ENCODE measurements around the gene GTF2F2.
"Not testable (repeated sequence)": the region's sequence is repeated elsewhere in the genome, so short reads cannot be mapped to it uniquely, and the experiment has no call there.

Gene GTF2F2

DNA sequence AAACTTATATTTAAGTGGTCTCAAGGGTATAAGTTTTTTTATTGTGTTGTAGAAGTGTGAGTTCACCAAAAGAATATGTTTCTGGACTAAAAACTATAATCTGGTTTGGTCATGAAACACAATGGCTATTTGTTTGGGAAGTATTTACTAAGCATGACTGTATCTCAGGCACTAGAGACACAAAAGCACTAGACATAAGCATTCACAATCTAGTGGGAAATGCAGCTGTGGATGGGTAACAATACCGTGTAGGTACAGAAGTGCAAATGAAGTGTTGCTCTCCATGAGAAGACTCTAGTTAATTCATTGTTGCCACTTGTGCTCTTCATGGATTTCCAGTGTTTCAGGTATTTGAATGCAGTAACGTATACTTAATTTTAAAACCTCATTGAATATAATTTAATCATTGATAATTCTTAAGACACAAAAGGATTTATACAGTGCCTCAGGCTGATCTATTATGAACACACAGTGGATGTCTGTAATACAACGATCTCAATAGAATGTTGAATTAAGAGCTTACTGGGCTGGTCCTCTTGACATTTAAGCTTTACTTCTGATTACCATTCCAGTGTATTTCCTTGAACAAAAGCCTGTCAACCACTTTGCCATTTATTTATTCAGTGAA lies 169.7 kb downstream of the GTF2F2 start:
- H3K4me3 ChIP-seq (ENCODE audit: low read depth, low read length), result no peak overlapping the region

DNA sequence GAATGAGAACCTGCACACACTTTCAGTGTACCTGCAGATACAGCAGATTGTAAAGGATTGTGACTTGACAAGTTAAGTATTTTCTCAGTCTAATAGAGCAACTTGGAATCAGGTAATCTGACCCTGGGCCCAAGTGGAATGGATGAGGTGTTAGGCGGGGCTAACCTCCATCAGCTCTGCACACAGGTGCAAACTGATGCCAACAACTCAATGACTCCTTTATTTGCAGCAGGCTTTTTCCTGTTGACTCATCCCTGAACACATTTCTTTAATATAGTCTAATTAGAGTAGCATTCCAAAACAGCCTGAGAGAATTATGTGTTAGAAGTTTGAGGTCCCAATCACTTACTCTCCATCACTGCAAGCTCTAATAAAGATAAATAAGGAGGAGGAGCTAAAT lies 171.9 kb downstream of the GTF2F2 start:
- no peak for DNase-seq (ENCODE audit: low read depth)
- no peak overlapping the region for H3K4me3 ChIP-seq (ENCODE audit: low read depth, low read length)
- TF ChIP-seq, protein P1, sequence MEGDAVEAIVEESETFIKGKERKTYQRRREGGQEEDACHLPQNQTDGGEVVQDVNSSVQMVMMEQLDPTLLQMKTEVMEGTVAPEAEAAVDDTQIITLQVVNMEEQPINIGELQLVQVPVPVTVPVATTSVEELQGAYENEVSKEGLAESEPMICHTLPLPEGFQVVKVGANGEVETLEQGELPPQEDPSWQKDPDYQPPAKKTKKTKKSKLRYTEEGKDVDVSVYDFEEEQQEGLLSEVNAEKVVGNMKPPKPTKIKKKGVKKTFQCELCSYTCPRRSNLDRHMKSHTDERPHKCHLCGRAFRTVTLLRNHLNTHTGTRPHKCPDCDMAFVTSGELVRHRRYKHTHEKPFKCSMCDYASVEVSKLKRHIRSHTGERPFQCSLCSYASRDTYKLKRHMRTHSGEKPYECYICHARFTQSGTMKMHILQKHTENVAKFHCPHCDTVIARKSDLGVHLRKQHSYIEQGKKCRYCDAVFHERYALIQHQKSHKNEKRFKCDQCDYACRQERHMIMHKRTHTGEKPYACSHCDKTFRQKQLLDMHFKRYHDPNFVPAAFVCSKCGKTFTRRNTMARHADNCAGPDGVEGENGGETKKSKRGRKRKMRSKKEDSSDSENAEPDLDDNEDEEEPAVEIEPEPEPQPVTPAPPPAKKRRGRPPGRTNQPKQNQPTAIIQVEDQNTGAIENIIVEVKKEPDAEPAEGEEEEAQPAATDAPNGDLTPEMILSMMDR (IDR thresholded peaks at IDR 0.05; ENCODE audit: low read depth, low read length, missing control alignments), result no peak

More for the DNA sequence above, 169.7 kb downstream of the GTF2F2 start:
- TF ChIP-seq, protein P1 (IDR thresholded peaks at IDR 0.05; ENCODE audit: low read depth, low read length, missing control alignments), result no peak
- DNase-seq (ENCODE audit: low read depth), result no peak

DNA sequence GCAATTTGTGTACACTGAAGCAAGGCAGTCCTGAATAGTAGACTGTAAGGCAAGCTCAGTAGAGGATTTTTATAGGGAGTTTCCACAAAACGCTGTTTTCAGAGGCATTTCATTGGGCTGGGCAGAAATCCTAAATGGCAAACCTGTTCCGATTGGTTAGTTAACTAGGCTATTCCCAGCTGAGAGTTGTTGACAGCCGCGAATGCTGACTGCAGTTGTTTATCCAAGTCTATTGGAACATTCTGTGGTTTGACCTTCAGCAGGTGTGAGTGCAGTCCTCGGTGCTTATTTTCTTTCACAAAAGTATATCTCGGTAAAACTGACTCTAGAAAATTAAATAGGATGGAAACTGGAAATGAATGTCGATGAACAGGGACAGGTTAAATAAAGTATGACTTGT lies 175.2 kb downstream of the GTF2F2 start:
- DNase-seq (ENCODE audit: low read depth), result no peak
- TF ChIP-seq, protein P1 (IDR thresholded peaks at IDR 0.05; ENCODE audit: low read depth, low read length, missing control alignments), result no peak
- no peak overlapping the region for H3K4me3 ChIP-seq (ENCODE audit: low read depth, low read length)

DNA sequence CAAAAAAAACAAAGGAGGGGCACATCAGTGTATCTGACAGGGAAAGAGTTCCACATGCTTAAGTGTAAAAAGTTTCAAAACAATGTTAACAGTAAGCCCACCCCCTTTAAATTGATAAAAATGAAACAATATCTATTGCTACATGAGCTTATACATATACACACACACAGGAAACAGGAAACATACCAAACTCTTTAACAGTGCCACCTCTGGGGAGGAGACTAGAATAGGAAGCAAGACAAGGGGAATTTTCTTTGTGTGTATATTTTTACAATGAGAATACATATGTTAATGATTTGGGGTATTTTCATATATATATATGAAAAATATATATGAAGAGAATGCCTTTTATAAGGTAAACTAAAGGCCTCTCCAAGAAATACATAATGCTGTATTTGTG lies 175.9 kb downstream of the GTF2F2 start:
- no peak overlapping the region for H3K4me3 ChIP-seq (ENCODE audit: low read depth, low read length)
- DNase-seq (ENCODE audit: low read depth), result no peak
- TF ChIP-seq, protein P1 (IDR thresholded peaks at IDR 0.05; ENCODE audit: low read depth, low read length, missing control alignments), result no peak

DNA sequence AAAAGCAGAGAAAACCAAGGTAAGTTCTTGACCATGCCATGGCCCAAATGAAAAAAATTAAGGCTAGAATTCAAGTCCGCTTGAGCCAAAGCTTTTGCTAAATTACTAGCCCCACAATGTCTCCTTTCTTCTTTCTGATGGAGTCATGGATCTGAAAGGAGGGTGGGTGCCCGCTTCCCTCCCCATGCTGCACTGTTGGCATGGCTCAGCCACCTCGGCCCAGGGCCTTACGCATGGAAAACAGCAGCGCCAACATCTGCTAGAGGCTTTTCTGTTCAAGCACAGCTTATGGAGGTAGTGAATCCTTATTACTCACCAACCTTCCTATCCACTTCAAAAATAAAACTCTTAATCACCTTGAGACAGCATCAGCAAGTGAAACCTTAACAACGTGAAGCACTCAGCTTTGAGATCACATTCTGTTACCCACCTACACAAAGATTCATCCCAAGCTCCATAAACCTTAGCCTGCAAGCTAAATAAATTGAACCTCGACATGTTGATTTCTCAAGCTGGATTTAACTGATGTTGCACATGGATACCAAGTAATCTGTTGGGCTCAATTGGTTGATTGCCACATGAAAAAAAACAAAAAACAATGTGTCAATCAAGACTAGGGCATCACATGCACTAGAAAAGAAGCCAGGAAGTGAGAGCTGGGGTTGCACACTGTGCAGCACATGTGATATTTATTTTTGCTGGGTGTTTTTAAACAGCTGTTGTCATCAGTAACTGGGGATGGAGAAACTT lies 177.3 kb downstream of the GTF2F2 start:
- TF ChIP-seq, protein P1 (IDR thresholded peaks at IDR 0.05; ENCODE audit: low read depth, low read length, missing control alignments), result no peak
- H3K4me3 ChIP-seq (ENCODE audit: low read depth, low read length), result no peak overlapping the region
- DNase-seq (ENCODE audit: low read depth), result no peak

DNA sequence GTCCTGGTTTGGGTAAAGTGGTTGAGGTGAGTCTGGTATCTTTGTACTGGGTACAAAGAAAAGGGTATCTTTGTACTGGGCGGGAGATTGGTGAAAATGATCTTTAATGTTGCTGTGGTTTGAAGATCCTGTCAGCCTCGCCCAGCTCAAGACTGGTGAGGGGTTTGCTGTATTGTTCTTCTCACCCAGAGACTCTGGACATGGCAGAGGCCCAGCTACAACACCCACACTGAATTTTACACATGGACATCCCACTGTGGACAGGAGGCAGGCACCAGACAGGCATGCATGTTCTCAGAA lies 177.8 kb downstream of the GTF2F2 start:
- TF ChIP-seq, protein P1 (IDR thresholded peaks at IDR 0.05; ENCODE audit: low read depth, low read length, missing control alignments), result no peak
- H3K4me3 ChIP-seq (ENCODE audit: low read depth, low read length), result no peak overlapping the region
- no peak for DNase-seq (ENCODE audit: low read depth)

DNA sequence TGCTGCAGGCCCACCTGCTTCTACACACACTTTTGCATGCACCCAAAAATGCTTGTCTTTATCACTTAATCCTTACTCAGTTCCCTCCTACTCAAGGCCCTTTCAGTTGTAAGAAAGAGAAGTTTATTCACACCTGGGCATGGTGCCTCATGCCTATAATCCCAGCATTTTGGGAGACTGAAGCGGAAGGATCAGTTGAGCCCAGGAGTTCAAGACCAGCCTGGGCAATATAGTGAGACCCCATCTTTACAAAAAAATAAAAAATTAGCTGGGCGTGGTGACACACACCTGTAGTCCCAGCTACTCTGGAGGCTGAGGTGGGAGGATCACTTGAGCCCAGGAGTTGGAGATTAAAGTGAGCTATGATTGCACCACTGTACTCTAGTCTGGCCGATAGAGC lies 178.2 kb downstream of the GTF2F2 start:
- H3K4me3 ChIP-seq (ENCODE audit: low read depth, low read length); DNase-seq (ENCODE audit: low read depth): not testable (repeated sequence)

All from GM12864 (cell line).